Measurements from ENCODE around the gene ASTN2.

ASTN2 gene

DNA sequence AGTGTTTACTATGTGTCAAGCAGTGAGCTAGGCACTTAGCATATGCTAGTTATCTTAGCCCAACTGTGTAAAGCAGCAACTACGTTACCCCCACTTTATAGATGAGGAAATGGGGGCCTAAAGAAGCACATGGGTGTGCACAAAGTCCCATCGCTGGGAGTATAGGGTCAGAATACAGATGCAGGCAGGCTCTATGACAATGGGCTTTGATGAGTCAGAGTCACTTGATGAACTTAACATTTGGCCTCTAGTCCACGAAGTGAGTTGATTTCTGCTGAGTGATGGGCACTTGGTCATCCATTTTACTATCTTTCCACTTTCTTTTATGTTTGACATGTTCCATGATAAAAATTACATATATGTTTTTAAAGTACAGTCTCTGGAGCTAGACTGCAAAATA, 523.4 kb downstream of the ASTN2 start:
- TF ChIP-seq, protein P1, sequence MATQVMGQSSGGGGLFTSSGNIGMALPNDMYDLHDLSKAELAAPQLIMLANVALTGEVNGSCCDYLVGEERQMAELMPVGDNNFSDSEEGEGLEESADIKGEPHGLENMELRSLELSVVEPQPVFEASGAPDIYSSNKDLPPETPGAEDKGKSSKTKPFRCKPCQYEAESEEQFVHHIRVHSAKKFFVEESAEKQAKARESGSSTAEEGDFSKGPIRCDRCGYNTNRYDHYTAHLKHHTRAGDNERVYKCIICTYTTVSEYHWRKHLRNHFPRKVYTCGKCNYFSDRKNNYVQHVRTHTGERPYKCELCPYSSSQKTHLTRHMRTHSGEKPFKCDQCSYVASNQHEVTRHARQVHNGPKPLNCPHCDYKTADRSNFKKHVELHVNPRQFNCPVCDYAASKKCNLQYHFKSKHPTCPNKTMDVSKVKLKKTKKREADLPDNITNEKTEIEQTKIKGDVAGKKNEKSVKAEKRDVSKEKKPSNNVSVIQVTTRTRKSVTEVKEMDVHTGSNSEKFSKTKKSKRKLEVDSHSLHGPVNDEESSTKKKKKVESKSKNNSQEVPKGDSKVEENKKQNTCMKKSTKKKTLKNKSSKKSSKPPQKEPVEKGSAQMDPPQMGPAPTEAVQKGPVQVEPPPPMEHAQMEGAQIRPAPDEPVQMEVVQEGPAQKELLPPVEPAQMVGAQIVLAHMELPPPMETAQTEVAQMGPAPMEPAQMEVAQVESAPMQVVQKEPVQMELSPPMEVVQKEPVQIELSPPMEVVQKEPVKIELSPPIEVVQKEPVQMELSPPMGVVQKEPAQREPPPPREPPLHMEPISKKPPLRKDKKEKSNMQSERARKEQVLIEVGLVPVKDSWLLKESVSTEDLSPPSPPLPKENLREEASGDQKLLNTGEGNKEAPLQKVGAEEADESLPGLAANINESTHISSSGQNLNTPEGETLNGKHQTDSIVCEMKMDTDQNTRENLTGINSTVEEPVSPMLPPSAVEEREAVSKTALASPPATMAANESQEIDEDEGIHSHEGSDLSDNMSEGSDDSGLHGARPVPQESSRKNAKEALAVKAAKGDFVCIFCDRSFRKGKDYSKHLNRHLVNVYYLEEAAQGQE (IDR thresholded peaks at IDR 0.05; ENCODE audit: insufficient read depth in 1 of 2, low read depth in 2 of 2, low read length in 2 of 2), result no peak

DNA sequence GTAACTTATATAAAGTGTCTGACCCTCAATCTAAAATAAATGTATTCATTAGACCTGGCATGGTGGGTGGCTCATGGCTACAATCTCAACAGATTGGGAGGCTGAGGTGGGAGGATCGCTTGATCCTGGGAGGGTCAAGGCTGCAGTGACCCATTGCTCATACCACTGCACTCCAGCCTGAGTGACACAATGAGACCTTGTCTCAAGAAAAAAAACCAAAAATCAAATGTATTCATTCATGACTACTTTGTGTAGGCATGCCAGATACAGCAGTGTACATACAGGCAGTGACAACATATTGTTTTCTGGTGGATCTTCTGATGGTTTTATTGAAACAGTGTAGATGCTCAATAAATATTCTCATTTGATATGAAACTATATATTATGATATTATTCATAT, 526.8 kb downstream of the ASTN2 start:
- TF ChIP-seq SIN3A (IDR thresholded peaks at IDR 0.05; ENCODE audit: borderline replicate concordance, insufficient read depth, low read length) (no peak), POLR2AphosphoS5 (IDR thresholded peaks at IDR 0.05; ENCODE audit: low read depth, low read length) (no peak), FOXP2 (optimal IDR thresholded peaks at IDR 0.05; ENCODE audit: borderline replicate concordance, extremely low read depth, extremely low read length, insufficient read depth) (no peak), TAF1 (IDR thresholded peaks at IDR 0.05; ENCODE audit: borderline replicate concordance, insufficient read depth, low read length) (no peak)
- TF ChIP-seq, protein P1 (IDR thresholded peaks at IDR 0.05; ENCODE audit: insufficient read depth in 1 of 2, low read depth in 2 of 2, low read length in 2 of 2), result no peak

DNA sequence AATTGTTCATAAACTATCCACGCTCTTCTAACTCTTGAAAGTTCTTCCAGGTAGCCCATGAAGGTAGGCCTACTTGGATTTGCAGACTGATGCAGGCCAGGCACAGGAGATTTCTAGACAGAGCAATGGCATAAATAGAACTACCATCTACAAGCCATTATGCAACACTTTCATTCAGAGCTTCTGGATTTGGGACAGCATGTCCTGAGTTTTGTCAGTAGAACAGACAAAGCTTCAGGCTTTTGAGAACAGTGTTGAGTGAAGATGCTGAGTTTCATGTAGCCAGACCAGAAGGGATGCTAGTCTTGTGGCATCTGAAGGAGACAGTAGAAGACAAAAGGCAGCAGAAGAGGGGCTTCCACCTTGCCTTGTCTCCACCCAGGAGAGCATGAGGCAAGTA, 531.2 kb downstream of the ASTN2 start:
- TF ChIP-seq TAF1 (IDR thresholded peaks at IDR 0.05; ENCODE audit: borderline replicate concordance, insufficient read depth, low read length) (no peak), SIN3A (IDR thresholded peaks at IDR 0.05; ENCODE audit: borderline replicate concordance, insufficient read depth, low read length) (no peak)
- TF ChIP-seq, protein P1 (IDR thresholded peaks at IDR 0.05; ENCODE audit: insufficient read depth in 1 of 2, low read depth in 2 of 2, low read length in 2 of 2), result no peak

DNA sequence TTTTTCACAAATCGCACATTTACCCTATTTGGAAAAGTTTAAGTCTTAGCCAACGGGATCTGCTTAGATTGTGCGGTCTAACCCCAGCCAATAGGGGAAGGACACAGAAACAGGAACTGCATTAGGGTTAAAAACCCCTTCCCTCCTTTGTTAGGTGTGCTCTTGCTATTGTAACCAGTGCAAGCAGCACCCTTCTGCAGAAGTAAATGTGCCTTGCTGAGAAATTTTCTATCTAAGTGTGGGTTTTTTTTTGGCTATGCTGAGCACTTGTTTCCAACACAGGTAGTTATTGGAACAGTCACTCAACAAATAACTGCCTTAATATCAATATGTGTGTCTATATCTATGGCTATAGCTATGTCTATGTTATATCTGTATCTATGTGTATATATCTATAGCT, 537.8 kb downstream of the ASTN2 start:
- TF ChIP-seq, protein P1 (IDR thresholded peaks at IDR 0.05; ENCODE audit: insufficient read depth in 1 of 2, low read depth in 2 of 2, low read length in 2 of 2), result no peak
- TF ChIP-seq FOXP2 (optimal IDR thresholded peaks at IDR 0.05; ENCODE audit: borderline replicate concordance, extremely low read depth, extremely low read length, insufficient read depth) (no peak), SIN3A (IDR thresholded peaks at IDR 0.05; ENCODE audit: borderline replicate concordance, insufficient read depth, low read length) (no peak), TAF1 (IDR thresholded peaks at IDR 0.05; ENCODE audit: borderline replicate concordance, insufficient read depth, low read length) (no peak), POLR2AphosphoS5 (IDR thresholded peaks at IDR 0.05; ENCODE audit: low read depth, low read length) (no peak)

DNA sequence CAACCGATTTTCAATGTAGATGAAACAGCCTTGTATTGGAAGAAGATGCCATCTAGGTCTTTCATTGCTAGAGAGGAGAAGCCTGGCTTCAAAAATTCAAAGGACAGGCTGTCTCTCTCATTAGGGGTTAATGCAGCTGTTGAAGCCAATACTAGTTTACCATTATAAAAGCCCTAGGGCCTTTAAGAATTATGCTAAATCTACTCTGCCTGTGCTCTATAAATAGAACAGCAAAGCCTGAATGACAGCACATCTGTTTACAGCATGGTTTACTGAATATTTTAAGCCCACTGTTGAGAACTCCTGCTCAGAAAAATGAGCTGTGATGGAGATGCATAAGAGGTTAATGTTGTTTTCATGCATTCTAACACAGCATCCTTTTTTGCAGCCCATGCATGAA, 539.3 kb downstream of the ASTN2 start:
- TF ChIP-seq, protein P1 (IDR thresholded peaks at IDR 0.05; ENCODE audit: insufficient read depth in 1 of 2, low read depth in 2 of 2, low read length in 2 of 2), result no peak
- TF ChIP-seq POLR2AphosphoS5 (IDR thresholded peaks at IDR 0.05; ENCODE audit: low read depth, low read length) (no peak), FOXP2 (optimal IDR thresholded peaks at IDR 0.05; ENCODE audit: borderline replicate concordance, extremely low read depth, extremely low read length, insufficient read depth) (no peak), SIN3A (IDR thresholded peaks at IDR 0.05; ENCODE audit: borderline replicate concordance, insufficient read depth, low read length) (no peak), TAF1 (IDR thresholded peaks at IDR 0.05; ENCODE audit: borderline replicate concordance, insufficient read depth, low read length) (no peak)

Data from PFSK-1 (cell line).